ENCODE measurements around the gene LRPPRC.
A peak's percentile ranks its signal among the peaks of the same experiment; 100 is the strongest.

LRPPRC gene

DNA sequence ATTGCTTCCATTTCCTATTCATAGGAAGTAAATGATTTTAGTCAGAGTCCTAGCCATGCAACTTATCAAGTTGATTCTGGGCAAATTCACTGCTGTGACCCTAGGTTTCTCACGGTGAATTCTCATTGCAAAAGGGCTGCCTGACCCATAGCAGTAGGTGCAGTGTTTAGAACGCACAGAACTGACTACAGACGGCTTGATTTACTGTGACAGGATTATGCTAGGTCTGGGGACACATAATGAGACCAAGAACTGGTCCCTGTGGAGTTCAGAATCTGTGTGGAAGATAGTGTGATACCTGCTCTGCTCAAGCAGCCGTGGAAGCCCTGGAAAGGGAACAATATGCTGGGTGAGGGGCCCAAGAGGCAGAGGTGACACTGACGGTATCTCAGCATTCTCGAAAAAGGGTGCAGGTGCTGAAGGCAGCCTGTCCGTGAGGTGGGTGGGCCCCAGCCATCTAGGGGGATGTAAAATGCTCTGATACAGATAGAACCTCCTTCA is 110.6 kb downstream of the LRPPRC start:
- H3K4me3 ChIP-seq (ENCODE audit: low read length): no peak overlapping the region
- TF ChIP-seq, protein P1, sequence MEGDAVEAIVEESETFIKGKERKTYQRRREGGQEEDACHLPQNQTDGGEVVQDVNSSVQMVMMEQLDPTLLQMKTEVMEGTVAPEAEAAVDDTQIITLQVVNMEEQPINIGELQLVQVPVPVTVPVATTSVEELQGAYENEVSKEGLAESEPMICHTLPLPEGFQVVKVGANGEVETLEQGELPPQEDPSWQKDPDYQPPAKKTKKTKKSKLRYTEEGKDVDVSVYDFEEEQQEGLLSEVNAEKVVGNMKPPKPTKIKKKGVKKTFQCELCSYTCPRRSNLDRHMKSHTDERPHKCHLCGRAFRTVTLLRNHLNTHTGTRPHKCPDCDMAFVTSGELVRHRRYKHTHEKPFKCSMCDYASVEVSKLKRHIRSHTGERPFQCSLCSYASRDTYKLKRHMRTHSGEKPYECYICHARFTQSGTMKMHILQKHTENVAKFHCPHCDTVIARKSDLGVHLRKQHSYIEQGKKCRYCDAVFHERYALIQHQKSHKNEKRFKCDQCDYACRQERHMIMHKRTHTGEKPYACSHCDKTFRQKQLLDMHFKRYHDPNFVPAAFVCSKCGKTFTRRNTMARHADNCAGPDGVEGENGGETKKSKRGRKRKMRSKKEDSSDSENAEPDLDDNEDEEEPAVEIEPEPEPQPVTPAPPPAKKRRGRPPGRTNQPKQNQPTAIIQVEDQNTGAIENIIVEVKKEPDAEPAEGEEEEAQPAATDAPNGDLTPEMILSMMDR (conservative IDR thresholded peaks at IDR 0.05; ENCODE audit: low read length): no peak
- DNase-seq (ENCODE audit: low read depth): no peak

DNA sequence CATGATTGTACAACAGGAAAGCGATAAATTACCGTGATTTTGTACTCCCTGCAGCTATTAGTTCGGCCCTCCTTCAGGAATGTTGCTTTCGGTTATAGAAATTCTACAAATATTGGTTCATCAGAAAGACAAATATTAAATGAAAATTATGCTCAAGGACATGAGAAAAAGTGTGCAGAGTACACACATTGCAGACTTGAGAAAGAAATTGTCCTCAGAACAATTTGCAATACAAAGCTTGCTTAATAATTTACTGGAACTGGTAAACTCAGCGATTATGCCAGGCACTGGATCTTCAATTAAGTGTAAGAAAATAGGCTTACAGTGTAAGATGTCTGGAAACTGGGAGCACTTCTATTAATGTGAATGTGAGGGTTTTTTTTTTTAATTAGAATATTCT is 111.1 kb downstream of the LRPPRC start:
- no peak overlapping the region for H3K4me3 ChIP-seq (ENCODE audit: low read length)
- no peak for DNase-seq (ENCODE audit: low read depth)
- TF ChIP-seq, protein P1 (conservative IDR thresholded peaks at IDR 0.05; ENCODE audit: low read length): no peak

DNA sequence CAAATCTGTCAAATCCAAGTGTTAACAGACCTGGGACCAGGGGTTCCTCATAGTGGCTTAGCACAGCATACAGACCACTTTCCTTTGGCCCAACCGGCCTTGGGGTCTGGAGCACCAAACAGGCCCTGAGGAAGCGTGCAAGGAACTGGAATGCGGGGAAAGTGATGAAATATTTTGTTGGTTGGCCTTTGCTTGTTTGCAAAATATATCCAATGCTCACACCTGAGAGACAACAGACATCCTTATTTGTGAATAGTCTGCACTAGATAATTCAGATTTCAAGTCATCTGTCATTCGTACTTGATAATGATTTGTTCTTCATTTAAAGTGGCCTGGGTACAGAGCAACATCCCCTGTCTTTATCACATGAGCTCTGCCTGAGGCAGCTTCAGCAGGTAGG is 113.5 kb downstream of the LRPPRC start:
- DNase-seq (ENCODE audit: low read depth): no peak
- TF ChIP-seq, protein P1 (conservative IDR thresholded peaks at IDR 0.05; ENCODE audit: low read length): no peak
- no peak overlapping the region for H3K4me3 ChIP-seq (ENCODE audit: low read length)

DNA sequence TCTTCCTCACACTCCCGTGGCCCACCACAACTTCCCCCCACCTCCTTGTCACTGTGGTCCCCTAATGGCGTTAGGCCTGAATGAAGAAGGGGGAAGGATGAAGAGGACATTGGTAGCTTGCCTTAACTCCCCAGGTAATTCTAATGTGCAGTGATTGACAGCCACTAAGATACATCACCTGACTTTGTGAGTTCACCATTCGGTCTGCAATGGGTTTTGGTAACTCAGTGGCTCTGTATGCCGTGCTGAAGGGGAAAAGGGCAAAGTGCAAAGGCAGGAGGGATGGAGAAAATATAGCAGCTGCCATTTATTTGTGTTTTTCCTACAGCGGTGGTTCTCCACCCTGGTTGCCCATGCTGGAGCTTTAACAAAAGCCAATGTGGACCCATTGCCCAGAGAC is 114.8 kb downstream of the LRPPRC start:
- TF ChIP-seq, protein P1 (conservative IDR thresholded peaks at IDR 0.05; ENCODE audit: low read length): no peak
- H3K4me3 ChIP-seq (ENCODE audit: low read length): no peak overlapping the region

DNA sequence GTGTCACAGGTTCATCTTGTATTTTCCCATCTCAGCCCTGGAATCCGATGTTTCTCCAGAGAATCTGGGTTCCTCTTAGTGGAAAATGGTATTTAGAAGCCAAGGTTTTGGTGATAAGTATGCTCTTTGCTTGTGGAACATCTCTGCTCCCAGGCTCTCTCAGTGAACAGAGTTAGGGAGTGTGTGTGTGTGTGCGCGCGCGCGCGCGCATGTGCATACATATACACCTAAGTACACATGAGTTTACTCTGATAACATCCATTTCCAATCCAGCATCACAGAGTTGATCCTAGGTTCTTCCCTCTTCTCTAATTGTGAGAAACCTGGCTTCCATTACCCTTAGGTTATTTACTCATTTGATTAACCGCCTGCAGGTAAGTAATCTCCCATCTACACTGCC is 115.3 kb downstream of the LRPPRC start:
- DNase-seq (ENCODE audit: low read depth): no peak
- H3K4me3 ChIP-seq (ENCODE audit: low read length): no peak overlapping the region
- TF ChIP-seq, protein P1 (conservative IDR thresholded peaks at IDR 0.05; ENCODE audit: low read length): no peak

More for the DNA sequence above, 114.8 kb downstream of the LRPPRC start:
- no peak for DNase-seq (ENCODE audit: low read depth)

DNA sequence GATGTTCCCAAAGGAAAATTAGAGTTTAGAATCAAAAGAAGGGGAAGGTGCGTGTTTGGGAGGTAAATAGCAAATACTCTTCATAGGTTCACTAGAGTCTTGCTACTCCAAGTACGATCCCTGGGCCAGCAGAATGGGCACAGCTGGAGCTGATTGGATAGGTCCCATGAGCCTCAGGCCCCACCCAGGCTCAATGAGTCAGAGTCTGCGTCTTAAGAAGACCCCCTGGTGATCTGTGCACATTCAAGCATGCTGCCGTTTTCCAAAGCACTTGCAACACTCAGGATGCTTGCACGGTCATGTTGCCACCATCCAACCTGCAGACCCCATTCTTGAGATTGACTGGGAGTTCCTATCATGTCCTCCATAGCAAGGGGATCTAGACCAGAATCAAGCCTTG is 116.5 kb downstream of the LRPPRC start:
- TF ChIP-seq, protein P1 (conservative IDR thresholded peaks at IDR 0.05; ENCODE audit: low read length): no peak
- H3K4me3 ChIP-seq (ENCODE audit: low read length): no peak overlapping the region
- DNase-seq (ENCODE audit: low read depth): no peak

DNA sequence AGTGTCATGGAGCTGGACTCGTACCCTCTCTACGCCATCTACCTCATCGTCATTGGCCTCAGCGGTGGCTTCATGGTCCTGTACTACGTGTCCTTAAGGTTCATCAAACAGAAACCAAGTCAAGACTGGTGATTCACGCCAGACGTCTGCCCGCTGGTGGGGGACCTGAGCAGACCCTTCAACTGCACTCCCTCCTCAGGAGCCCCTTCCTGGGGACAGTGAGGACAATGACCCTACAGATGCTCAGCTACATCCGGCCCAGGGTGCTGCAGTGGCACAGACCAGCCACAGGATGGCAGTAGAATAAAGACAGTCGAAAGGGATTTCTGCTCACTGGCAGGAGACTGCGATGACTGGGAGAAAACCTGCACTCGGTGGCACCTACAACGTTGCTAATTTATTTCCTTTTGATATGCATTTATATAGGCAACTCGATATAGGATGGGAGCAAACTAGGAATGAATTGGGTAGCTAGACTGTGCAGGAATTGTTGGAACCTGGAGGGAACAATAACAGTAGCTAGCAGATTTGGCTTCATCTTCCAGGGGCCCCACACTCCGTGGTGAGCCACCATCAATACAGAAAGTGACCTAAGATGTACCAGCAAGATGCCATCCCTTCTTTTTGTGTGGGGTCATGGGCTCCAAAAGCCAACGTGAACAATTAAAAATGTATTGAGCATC is 117.9 kb downstream of the LRPPRC start:
- TF ChIP-seq, protein P1 (conservative IDR thresholded peaks at IDR 0.05; ENCODE audit: low read length): peak; percentile 97
- H3K4me3 ChIP-seq (ENCODE audit: low read length): no peak overlapping the region
- DNase-seq (ENCODE audit: low read depth): peak; percentile 49

Data from AG10803 (cell line).